ENCODE results near the gene QPCT.
A peak's percentile ranks its signal among the peaks of the same experiment; 100 is the strongest.

QPCT gene

DNA sequence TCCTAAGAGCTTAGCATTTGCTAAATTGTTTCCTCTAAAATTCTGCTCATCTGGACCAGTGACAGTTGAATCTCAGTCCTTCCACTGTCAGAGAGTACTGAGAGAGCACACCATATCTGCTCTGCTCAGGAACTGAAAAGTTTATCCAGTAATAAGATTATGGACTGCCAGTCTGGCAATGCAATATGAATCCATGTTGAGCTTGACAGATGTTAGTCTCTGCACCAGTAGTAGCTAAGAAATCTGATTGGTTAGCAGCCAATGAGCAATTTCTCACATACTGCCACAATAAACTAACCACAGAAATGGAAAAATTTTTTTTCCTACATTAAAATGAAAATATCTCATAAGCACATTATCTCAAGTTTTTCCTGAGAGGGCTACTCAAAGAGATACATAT lies 22.1 kb upstream of the QPCT start:
- peaks cover 51% of the 10 kb centered on the region for H3K79me2 ChIP-seq (ENCODE audit: control insufficient read depth, insufficient read depth, low read length)
- H4K8ac ChIP-seq (ENCODE audit: low read depth, low read length) = no peak overlapping the region
- H3K4me3 ChIP-seq (ENCODE audit: low read length) = peak overlapping the region; percentile 15
- H3K27ac ChIP-seq (ENCODE audit: low read depth, low read length) = no peak overlapping the region
- H3K18ac ChIP-seq (ENCODE audit: low read length) = no peak overlapping the region
- H4K5ac ChIP-seq (ENCODE audit: low read length) = no peak overlapping the region
- peak overlapping the region; percentile 58 for H3K4me2 ChIP-seq (ENCODE audit: low read length)
- H3K79me1 ChIP-seq (ENCODE audit: low read length) = no peaks in the 10 kb centered on the region
- H2BK15ac ChIP-seq (replicated peaks; ENCODE audit: low read depth) = no peak overlapping the region
- peak overlapping the region; percentile 55 for H3K9ac ChIP-seq (ENCODE audit: low read length)
- peaks cover 9% of the 10 kb centered on the region for H3K4me1 ChIP-seq (ENCODE audit: control insufficient read depth, low read depth, low read length)
- no peaks in the 10 kb centered on the region for H3K27me3 ChIP-seq (ENCODE audit: insufficient read depth, low read length, poor library complexity)
- no peak overlapping the region for H2BK5ac ChIP-seq (ENCODE audit: low read length)
- no peak for DNase-seq
- no peak overlapping the region for H3K4ac ChIP-seq (ENCODE audit: low read depth, low read length)
- H3K23ac ChIP-seq (ENCODE audit: low read length) = no peak overlapping the region
- H3K56ac ChIP-seq (ENCODE audit: low read length) = peak overlapping the region; percentile 75
- no peaks in the 10 kb centered on the region for H3K36me3 ChIP-seq (ENCODE audit: control insufficient read depth, insufficient read depth, low read length)
- no peak overlapping the region for H2BK120ac ChIP-seq (ENCODE audit: low read depth, low read length)
- H2AK5ac ChIP-seq (ENCODE audit: low read length) = no peak overlapping the region

DNA sequence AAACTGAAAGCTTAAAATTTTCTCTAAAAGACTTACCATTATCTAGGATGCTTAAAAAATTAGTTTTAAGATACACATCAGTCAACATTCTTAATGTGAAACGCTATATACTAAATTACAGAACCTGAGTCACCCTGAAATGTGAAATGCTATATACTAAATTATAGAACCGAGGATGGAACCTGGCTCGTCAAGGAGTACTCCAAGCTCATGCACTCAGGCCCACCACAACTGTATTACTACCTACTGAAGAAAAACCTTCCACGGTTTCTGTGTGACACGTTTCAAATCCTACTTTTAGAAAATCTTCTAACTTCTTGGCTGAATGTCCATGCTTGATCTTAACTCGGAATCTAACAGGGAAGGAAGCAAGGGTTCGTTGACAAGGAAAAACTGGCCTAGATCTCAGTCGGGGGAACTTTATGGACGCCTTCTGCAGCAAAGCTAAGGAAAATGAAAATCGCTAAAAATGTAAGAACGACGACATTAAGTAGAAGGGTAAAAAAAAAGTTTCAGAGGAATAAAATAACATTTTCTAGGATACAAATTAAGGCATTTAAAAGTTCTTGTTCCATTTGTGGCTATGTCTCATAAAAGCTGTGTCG lies 21.2 kb upstream of the QPCT start:
- peak overlapping the region; percentile 89 for H3K4me3 ChIP-seq (ENCODE audit: low read length)
- H2AK5ac ChIP-seq (ENCODE audit: low read length) = no peak overlapping the region
- H3K79me1 ChIP-seq (ENCODE audit: low read length) = no peaks in the 10 kb centered on the region
- peak overlapping the region; percentile 98 for H3K18ac ChIP-seq (ENCODE audit: low read length)
- H3K56ac ChIP-seq (ENCODE audit: low read length) = peak overlapping the region; percentile 93
- H3K36me3 ChIP-seq (ENCODE audit: control insufficient read depth, insufficient read depth, low read length) = no peaks in the 10 kb centered on the region
- no peak overlapping the region for H3K23ac ChIP-seq (ENCODE audit: low read length)
- H3K79me2 ChIP-seq (ENCODE audit: control insufficient read depth, insufficient read depth, low read length) = peaks cover 43% of the 10 kb centered on the region
- no peaks in the 10 kb centered on the region for H3K27me3 ChIP-seq (ENCODE audit: insufficient read depth, low read length, poor library complexity)
- H3K4ac ChIP-seq (ENCODE audit: low read depth, low read length) = peak overlapping the region; percentile 90
- H3K9ac ChIP-seq (ENCODE audit: low read length) = peak overlapping the region; percentile 93
- WGBS (ENCODE audit: extremely low coverage, insufficient coverage, low lambda C conversion rate) = no CpG with 5 or more reads among the region's 13 CpGs
- no peak overlapping the region for H4K8ac ChIP-seq (ENCODE audit: low read depth, low read length)
- peak overlapping the region; percentile 89 for H3K4me2 ChIP-seq (ENCODE audit: low read length)
- H3K27ac ChIP-seq (ENCODE audit: low read depth, low read length) = peak overlapping the region; percentile 98
- H4K5ac ChIP-seq (ENCODE audit: low read length) = no peak overlapping the region
- H2BK120ac ChIP-seq (ENCODE audit: low read depth, low read length) = no peak overlapping the region
- no peak overlapping the region for H2BK15ac ChIP-seq (replicated peaks; ENCODE audit: low read depth)
- H3K4me1 ChIP-seq (ENCODE audit: control insufficient read depth, low read depth, low read length) = peaks cover 5% of the 10 kb centered on the region
- H2BK5ac ChIP-seq (ENCODE audit: low read length) = peak overlapping the region; percentile 77
- DNase-seq = no peak

DNA sequence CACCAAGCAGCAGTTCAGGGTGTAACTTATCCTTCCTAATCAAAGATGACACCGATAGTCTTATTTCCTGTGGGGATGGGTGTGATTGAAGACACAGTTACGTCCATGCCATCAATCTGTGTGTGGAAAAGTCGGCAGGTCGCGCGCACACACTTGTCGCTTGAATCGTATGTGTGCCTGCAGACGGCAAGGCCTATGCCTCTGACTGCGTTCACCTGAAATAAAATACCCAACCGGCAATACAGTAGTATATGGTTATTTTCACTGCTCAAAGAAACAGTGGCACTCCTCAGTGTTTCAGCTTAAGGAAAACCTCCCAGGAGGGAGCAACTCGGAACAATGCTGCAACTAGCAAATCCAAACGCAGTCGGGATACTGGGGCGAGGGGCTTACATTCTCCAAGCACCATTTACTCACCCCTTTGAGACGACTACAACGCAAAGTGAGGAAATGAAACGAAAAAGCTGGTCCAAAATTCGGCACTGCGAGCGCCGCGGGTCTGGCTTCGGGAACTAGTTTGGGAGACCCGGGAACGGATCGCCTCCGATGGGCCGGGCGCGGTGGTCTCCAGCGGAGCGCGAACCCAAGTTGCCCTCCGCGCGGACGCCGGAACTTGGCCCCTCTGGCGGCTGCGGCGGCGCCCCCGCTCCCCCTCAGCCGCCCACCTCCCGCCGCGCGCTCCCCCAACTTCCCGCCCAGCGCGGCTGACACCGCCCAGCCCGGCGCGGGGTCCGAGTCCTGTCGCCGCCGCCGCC lies 20.5 kb upstream of the QPCT start:
- peak overlapping the region; percentile 17 for H2AK5ac ChIP-seq (ENCODE audit: low read length)
- H3K4me3 ChIP-seq (ENCODE audit: low read length) = peak overlapping the region; percentile 89
- peak overlapping the region; percentile 93 for H3K9ac ChIP-seq (ENCODE audit: low read length)
- peak overlapping the region; percentile 23 for H2BK15ac ChIP-seq (replicated peaks; ENCODE audit: low read depth)
- H3K27me3 ChIP-seq (ENCODE audit: insufficient read depth, low read length, poor library complexity) = no peaks in the 10 kb centered on the region
- no peak overlapping the region for H4K5ac ChIP-seq (ENCODE audit: low read length)
- H3K79me1 ChIP-seq (ENCODE audit: low read length) = no peaks in the 10 kb centered on the region
- no peak overlapping the region for H4K8ac ChIP-seq (ENCODE audit: low read depth, low read length)
- H3K4ac ChIP-seq (ENCODE audit: low read depth, low read length) = peak overlapping the region; percentile 90
- no peak overlapping the region for H3K23ac ChIP-seq (ENCODE audit: low read length)
- H3K4me2 ChIP-seq (ENCODE audit: low read length) = peak overlapping the region; percentile 89
- peak overlapping the region; percentile 98 for H3K27ac ChIP-seq (ENCODE audit: low read depth, low read length)
- peak overlapping the region; percentile 83 for H2BK120ac ChIP-seq (ENCODE audit: low read depth, low read length)
- H3K36me3 ChIP-seq (ENCODE audit: control insufficient read depth, insufficient read depth, low read length) = no peaks in the 10 kb centered on the region
- peak overlapping the region; percentile 98 for H3K18ac ChIP-seq (ENCODE audit: low read length)
- peak overlapping the region; percentile 77 for H2BK5ac ChIP-seq (ENCODE audit: low read length)
- peaks cover 38% of the 10 kb centered on the region for H3K79me2 ChIP-seq (ENCODE audit: control insufficient read depth, insufficient read depth, low read length)
- peak; percentile 70 for DNase-seq
- peak overlapping the region; percentile 93 for H3K56ac ChIP-seq (ENCODE audit: low read length)
- H3K4me1 ChIP-seq (ENCODE audit: control insufficient read depth, low read depth, low read length) = peaks cover 3% of the 10 kb centered on the region
- no CpG with 5 or more reads among the region's 61 CpGs for WGBS (ENCODE audit: extremely low coverage, insufficient coverage, low lambda C conversion rate)

DNA sequence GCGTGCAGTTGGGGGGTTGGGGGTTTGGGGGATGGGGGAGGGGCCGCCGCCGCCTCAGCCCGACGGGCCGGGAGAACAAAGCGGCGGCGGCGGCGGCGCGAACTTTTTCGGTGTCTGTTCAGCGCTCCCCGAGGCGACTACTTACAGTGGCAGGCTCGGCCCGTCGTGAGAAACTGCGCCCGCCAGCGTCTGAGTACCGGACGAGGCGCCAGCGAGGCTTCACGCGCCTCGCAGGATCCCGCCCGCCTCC lies 20.0 kb upstream of the QPCT start:
- WGBS (ENCODE audit: extremely low coverage, insufficient coverage, low lambda C conversion rate) = no CpG with 5 or more reads among the region's 33 CpGs
- Histone ChIP-seq H3K79me2 (ENCODE audit: control insufficient read depth, insufficient read depth, low read length) (peaks cover 34% of the 10 kb centered on the region), H2BK15ac (replicated peaks; ENCODE audit: low read depth) (peak overlapping the region; percentile 23), H3K27ac (ENCODE audit: low read depth, low read length) (peak overlapping the region; percentile 98), H3K4ac (ENCODE audit: low read depth, low read length) (peak overlapping the region; percentile 90), H3K4me2 (ENCODE audit: low read length) (no peak overlapping the region), H4K5ac (ENCODE audit: low read length) (no peak overlapping the region), H3K23ac (ENCODE audit: low read length) (no peak overlapping the region), H4K8ac (ENCODE audit: low read depth, low read length) (no peak overlapping the region), H3K4me3 (ENCODE audit: low read length) (no peak overlapping the region), H3K56ac (ENCODE audit: low read length) (peak overlapping the region; percentile 93), H2BK120ac (ENCODE audit: low read depth, low read length) (peak overlapping the region; percentile 62), H3K27me3 (ENCODE audit: insufficient read depth, low read length, poor library complexity) (no peaks in the 10 kb centered on the region), H3K36me3 (ENCODE audit: control insufficient read depth, insufficient read depth, low read length) (no peaks in the 10 kb centered on the region), H3K9ac (ENCODE audit: low read length) (peak overlapping the region; percentile 93), H2AK5ac (ENCODE audit: low read length) (no peak overlapping the region), H3K18ac (ENCODE audit: low read length) (peak overlapping the region; percentile 98), H2BK5ac (ENCODE audit: low read length) (no peak overlapping the region), H3K4me1 (ENCODE audit: control insufficient read depth, low read depth, low read length) (peaks cover 3% of the 10 kb centered on the region), H3K79me1 (ENCODE audit: low read length) (no peaks in the 10 kb centered on the region)
- peak; percentile 91 for DNase-seq

DNA sequence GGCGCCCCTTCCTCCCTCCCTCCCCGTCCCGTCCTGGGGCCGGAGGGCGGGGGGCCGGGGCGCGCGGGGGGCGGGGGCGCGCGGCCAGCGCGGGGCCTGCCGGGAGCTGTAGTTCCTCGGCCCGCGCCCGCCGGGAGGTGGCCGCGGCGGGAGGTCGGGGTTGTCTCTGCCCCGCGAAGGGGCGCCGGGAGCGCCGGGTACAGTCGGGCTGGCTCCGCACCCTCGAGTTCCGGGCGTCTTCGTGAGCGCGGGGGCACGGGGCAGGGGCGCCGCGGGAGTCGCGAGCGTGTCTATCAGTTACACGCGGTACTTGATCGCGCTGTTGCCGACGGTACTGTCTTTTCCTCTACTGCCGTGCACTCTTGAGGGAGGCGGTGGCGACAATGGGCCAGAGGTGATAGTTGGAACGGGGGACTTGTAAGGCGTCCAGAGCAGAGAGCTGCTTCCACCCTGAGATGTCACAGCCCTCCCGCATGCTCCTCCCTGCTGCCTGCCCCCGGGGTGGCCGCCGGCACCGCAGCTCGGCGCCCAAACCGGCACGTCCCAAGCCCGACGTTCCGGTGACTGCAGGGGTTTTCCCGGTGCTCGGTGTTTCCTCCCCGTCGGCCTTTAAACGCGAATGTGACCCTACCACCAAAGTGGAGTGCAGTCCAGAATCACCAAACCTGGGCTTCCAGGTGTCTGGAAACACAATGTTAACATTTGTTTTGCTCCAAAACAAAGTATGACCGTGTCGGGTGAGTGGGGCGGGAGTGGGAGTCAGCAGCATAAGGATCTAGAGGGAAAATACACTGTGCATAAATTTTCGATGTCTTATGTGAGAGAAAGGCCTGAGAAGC lies 19.4 kb upstream of the QPCT start, which contains the start of gene PRKD3:
Gene PRKD3, minus strand, starts transcription at position 48 of the 839 bp plus-strand sequence. CDS start 8,309 bp downstream, outside the sequence.
- H3K18ac ChIP-seq (ENCODE audit: low read length) = peak within 1 kb of the TSS; percentile 98
- peak; percentile 72 for DNase-seq
- H3K27ac ChIP-seq (ENCODE audit: low read depth, low read length) = peak within 1 kb of the TSS; percentile 98
- H3K4me2 ChIP-seq (ENCODE audit: low read length) = peak within 1 kb of the TSS; percentile 89
- peak within 1 kb of the TSS; percentile 83 for H2BK120ac ChIP-seq (ENCODE audit: low read depth, low read length)
- peak within 1 kb of the TSS; percentile 23 for H2BK15ac ChIP-seq (replicated peaks; ENCODE audit: low read depth)
- no peaks in the 10 kb centered on the region for H3K27me3 ChIP-seq (ENCODE audit: insufficient read depth, low read length, poor library complexity)
- peak within 1 kb of the TSS; percentile 89 for H3K4me3 ChIP-seq (ENCODE audit: low read length)
- no peaks in the 10 kb centered on the region for H3K79me1 ChIP-seq (ENCODE audit: low read length)
- no peak within 1 kb of the TSS for H3K23ac ChIP-seq (ENCODE audit: low read length)
- peak within 1 kb of the TSS; percentile 17 for H2AK5ac ChIP-seq (ENCODE audit: low read length)
- H3K9ac ChIP-seq (ENCODE audit: low read length) = peak within 1 kb of the TSS; percentile 93
- peaks cover 30% of the 10 kb centered on the region for H3K79me2 ChIP-seq (ENCODE audit: control insufficient read depth, insufficient read depth, low read length)
- H3K4me1 ChIP-seq (ENCODE audit: control insufficient read depth, low read depth, low read length) = peaks cover 3% of the 10 kb centered on the region
- H3K36me3 ChIP-seq (ENCODE audit: control insufficient read depth, insufficient read depth, low read length) = no peaks in the 10 kb centered on the region
- H4K8ac ChIP-seq (ENCODE audit: low read depth, low read length) = no peak within 1 kb of the TSS
- WGBS (ENCODE audit: extremely low coverage, insufficient coverage, low lambda C conversion rate) = no CpG with 5 or more reads among the region's 79 CpGs
- no peak within 1 kb of the TSS for H4K5ac ChIP-seq (ENCODE audit: low read length)
- H2BK5ac ChIP-seq (ENCODE audit: low read length) = peak within 1 kb of the TSS; percentile 77
- peak within 1 kb of the TSS; percentile 95 for H3K56ac ChIP-seq (ENCODE audit: low read length)
- peak within 1 kb of the TSS; percentile 90 for H3K4ac ChIP-seq (ENCODE audit: low read depth, low read length)
